Left ventricle myocardium inferior (tissue), 1 donor: ENCODE measurements around the gene TMEM165. TPM values are rescaled to one million over a fixed set of nuclear protein-coding genes. Genes with fewer than 3 reads are reported as not detected.
A peak's percentile ranks its signal among the peaks of the same experiment; 100 is the strongest.

Experiments used
- DNase-seq: peaks from one replicate; pipeline ENCODE4 v3.0.0-alpha.2; 2020
- H3K27ac ChIP-seq: fragments of 200-600 bp; replicated peaks from 2 replicates; pipeline ENCODE4 v1.8.0; 2021
- H3K27me3 ChIP-seq: fragments of 200-600 bp; 2 replicates; pipeline ENCODE4 v1.8.0; 2021; ENCODE audit warnings: low read depth
- H3K36me3 ChIP-seq: fragments of 200-600 bp; 2 replicates; pipeline ENCODE4 v1.8.0; 2021
- H3K4me1 ChIP-seq: fragments of 200-600 bp; 2 replicates; pipeline ENCODE4 v1.8.0; 2021
- H3K4me3 ChIP-seq: fragments of 200-600 bp; 2 replicates; pipeline ENCODE4 v1.8.0; 2021; ENCODE audit warnings: mild to moderate bottlenecking, moderate library complexity
- H3K9me3 ChIP-seq: fragments of 200-600 bp; replicated peaks from 2 replicates; pipeline ENCODE4 v1.8.0; 2021
- intact Hi-C: fragments of 100-400 bp; cut with micrococcal nuclease; formaldehyde crosslinking; loops from one replicate; pipeline ENCODE4 v1.11.0; 2022
- total RNA-seq: library from RNA; stranded (reverse); fragmentation: NEBNext Ultra II Directional; extraction: Animal tissue kit (Norgen Biotek cat#: 25700); gene quantifications from one replicate; pipeline ENCODE4 v1.2.1, GENCODE V29; 2021
- TF ChIP-seq, protein P1 (sequence below): fragments of 200-600 bp; IDR thresholded peaks from 2 replicates; pipeline ENCODE4 v1.8.0; 2021; ENCODE audit warnings: antibody characterized with exemption, mild to moderate bottlenecking, borderline replicate concordance
- donor health status: DM: no; HTN: yes; CAD: no; lungs with severe emphysema.

The TMEM165 gene
- total RNA-seq, 1 donor from 2014 or later, result 41.6 TPM

DNA sequence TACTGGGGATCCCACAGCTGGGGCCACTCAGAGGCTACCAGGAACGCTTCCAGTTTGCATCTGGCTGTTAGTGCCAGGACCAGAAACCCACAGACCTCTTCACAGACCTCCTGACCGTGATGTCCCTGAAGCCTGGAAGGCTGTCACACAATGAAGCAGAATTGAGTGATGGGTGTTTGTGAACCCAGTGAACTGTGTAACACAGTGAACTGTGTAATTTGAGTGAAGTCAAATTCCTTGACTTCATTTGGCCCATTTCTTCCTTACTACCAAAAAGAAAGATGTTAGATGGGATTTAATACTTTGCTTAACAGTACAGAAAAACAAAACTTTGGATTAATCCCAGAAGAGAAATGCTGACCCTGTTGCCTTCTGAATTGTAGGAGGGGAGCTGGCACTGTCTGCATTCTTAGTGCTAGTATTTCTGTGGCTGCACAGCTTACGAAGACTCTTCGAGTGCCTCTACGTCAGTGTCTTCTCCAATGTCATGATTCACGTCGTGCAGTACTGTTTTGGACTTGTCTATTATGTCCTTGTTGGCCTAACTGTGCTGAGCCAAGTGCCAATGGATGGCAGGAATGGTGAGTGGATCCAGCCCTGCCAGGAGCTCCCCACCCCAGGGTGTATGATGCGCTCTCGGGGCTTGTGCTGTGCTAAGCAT is 31.9 kb upstream of the TMEM165 start:
- TF ChIP-seq, protein P1, sequence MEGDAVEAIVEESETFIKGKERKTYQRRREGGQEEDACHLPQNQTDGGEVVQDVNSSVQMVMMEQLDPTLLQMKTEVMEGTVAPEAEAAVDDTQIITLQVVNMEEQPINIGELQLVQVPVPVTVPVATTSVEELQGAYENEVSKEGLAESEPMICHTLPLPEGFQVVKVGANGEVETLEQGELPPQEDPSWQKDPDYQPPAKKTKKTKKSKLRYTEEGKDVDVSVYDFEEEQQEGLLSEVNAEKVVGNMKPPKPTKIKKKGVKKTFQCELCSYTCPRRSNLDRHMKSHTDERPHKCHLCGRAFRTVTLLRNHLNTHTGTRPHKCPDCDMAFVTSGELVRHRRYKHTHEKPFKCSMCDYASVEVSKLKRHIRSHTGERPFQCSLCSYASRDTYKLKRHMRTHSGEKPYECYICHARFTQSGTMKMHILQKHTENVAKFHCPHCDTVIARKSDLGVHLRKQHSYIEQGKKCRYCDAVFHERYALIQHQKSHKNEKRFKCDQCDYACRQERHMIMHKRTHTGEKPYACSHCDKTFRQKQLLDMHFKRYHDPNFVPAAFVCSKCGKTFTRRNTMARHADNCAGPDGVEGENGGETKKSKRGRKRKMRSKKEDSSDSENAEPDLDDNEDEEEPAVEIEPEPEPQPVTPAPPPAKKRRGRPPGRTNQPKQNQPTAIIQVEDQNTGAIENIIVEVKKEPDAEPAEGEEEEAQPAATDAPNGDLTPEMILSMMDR, result no peak
- intact Hi-C loops, result no loop called here
- Histone ChIP-seq H3K4me1 (peaks cover 27% of the 10 kb centered on the region), H3K36me3 (peaks cover 24% of the 10 kb centered on the region), H3K4me3 (no peak overlapping the region), H3K27me3 (no peaks in the 10 kb centered on the region), H3K27ac (peak overlapping the region; percentile 28), H3K9me3 (no peaks in the 10 kb centered on the region)
- DNase-seq, result no peak

DNA sequence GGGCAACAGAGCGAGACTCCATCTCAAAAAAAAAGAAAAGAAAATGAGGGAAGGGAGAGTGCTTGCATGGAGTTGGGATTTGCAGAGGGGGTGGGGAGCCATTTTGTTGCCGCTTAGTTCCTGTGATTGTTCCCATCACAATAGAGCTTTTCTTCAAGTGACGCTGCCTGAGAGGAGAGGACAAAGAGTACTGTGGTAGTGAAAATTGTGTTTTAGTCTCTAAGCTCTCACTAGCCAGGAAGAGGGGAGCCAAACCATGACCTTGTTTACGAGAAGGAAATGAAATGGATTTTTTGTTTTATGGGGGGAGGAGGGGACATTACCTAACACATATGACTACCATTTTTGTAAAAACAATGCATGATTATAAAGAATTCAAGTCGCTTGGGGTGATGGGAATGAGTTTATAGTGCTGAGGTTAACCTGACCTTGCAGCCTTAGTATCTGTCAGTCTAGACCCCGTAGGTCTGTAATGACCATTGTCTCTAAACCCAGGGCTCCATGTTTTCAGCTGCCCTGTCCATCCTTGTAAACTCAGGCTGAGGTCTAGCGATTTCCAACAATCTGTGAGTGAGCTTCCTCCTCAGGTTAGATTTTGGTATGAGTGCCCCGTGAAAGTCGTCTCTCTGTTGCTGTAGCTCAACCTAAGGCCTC is 30.9 kb upstream of the TMEM165 start:
- Histone ChIP-seq H3K27ac (peak overlapping the region; percentile 72), H3K9me3 (no peaks in the 10 kb centered on the region), H3K36me3 (peaks cover 34% of the 10 kb centered on the region), H3K27me3 (no peaks in the 10 kb centered on the region), H3K4me1 (peaks cover 17% of the 10 kb centered on the region), H3K4me3 (no peak overlapping the region)
- no peak for DNase-seq
- TF ChIP-seq, protein P1, result no peak
- intact Hi-C loops, result no loop called here

DNA sequence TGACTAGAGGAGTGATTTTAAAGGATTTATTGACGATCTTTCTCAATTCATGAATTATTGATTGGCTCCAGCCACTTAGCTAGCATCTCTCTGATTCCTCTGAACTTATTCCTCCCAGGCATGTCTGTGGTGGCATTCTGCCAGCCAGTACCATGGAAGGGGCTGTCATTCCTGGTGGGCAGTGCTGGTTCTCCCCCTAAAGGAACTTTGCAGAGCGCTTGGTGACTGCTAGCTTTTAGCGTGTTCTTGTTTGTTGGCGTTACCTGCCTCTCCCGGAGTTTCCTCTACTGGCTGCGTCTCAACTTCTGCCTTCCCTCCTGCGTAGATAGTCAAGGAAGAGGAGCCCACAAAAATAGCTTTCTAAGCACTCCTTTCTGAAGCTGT is 30.4 kb upstream of the TMEM165 start:
- Histone ChIP-seq H3K27me3 (no peaks in the 10 kb centered on the region), H3K27ac (peak overlapping the region; percentile 72), H3K4me3 (no peak overlapping the region), H3K9me3 (no peaks in the 10 kb centered on the region), H3K36me3 (peaks cover 35% of the 10 kb centered on the region), H3K4me1 (peaks cover 13% of the 10 kb centered on the region)
- TF ChIP-seq, protein P1, result no peak
- intact Hi-C loops, result no loop called here
- DNase-seq, result no peak

DNA sequence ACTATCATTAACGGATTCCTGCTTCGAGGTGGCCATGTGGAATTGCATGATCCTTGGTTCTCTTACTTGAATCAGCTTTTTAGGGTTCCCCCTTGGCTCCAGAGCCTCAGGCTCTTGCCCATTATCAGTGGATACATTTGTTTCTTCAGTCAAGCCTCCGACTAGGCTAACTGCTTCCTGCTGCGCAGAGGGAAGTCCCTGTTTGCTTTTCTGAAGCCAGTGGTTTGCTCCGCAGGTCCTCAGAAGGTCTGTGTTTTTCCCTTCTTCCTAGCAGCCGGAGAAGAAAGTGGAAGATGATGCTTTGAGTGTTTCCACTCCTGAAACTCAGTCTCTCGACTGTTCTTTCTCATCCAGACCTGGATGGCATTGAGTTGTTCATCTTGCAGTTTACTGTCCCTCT is 29.1 kb upstream of the TMEM165 start:
- Histone ChIP-seq H3K27me3 (no peaks in the 10 kb centered on the region), H3K9me3 (no peaks in the 10 kb centered on the region), H3K36me3 (peaks cover 35% of the 10 kb centered on the region), H3K27ac (no peak overlapping the region), H3K4me1 (peaks cover 13% of the 10 kb centered on the region), H3K4me3 (no peak overlapping the region)
- TF ChIP-seq, protein P1, result no peak
- intact Hi-C loops, result no loop called here
- DNase-seq, result no peak

DNA sequence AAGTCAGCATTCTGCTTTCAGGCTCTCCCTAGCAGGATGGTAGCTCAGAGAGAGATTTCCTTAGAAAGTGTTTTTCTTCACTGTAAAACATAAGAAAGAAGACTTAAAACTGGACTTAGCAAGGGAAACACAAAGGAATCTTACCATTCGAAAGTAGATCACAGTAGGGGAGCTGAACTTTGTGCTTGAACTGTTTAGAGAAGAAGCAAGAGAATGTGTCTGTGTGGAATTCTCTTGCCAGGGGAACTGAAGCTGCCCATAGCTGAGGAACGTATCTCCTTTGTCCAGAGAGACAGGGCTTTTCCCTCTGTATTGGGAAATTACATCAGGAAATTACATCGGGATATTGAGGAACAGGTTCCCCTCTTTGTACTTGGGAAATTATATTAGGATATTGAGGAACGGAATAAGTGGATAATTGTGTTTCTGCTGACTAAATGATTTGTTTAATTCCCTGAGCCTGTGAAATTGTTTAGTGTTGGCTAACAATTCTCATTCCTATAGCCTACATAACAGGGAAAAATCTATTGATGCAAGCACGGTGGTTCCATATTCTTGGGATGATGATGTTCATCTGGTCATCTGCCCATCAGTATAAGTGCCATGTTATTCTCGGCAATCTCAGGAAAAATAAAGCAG is 28.6 kb upstream of the TMEM165 start:
- H3K36me3 ChIP-seq, result peaks cover 35% of the 10 kb centered on the region
- TF ChIP-seq, protein P1, result no peak
- intact Hi-C loops, result no loop called here
- peaks cover 13% of the 10 kb centered on the region for H3K4me1 ChIP-seq
- no peak overlapping the region for H3K27ac ChIP-seq
- no peak for DNase-seq
- H3K4me3 ChIP-seq, result no peak overlapping the region
- no peaks in the 10 kb centered on the region for H3K27me3 ChIP-seq
- H3K9me3 ChIP-seq, result no peaks in the 10 kb centered on the region
